Prostate gland (tissue), 2 donors: ENCODE data around the gene RPL35. TPM values are rescaled to one million over a fixed set of nuclear protein-coding genes. Genes with fewer than 3 reads are reported as not detected.
A peak's percentile ranks its signal among the peaks of the same experiment; 100 is the strongest.

Experiments
- DNase-seq: peaks from one replicate; pipeline ENCODE4 v3.0.0-alpha.2; 2019; ENCODE audit warnings: low spot score
- H3K27ac ChIP-seq, 2 donors: fragments of 200-600 bp; sonication (generic); 2 replicates each; pipeline ENCODE4 v1.5.1; 2017 to 2019
- H3K27me3 ChIP-seq: fragments of 200-600 bp; sonication (generic); replicated peaks from 2 replicates; pipeline ENCODE4 v1.5.1; 2019; ENCODE audit not compliant: insufficient read depth
- H3K36me3 ChIP-seq, 2 donors: fragments of 200-600 bp; sonication (generic); 1 replicate in 1 of 2; 2 replicates in 1 of 2; pipeline versions ENCODE4 v1.5.1 to v1.8.1; 2017 to 2019
- H3K4me1 ChIP-seq: fragments of 200-600 bp; sonication (generic); replicated peaks from 2 replicates; pipeline ENCODE4 v1.5.1; 2019
- H3K4me3 ChIP-seq, 2 donors: fragments of 200-600 bp; sonication (generic); 2 replicates each; pipeline ENCODE4 v1.5.1; 2017 to 2019
- H3K9me3 ChIP-seq: fragments of 200-600 bp; sonication (generic); 2 replicates; pipeline ENCODE4 v1.5.1; 2017
- POLR2A ChIP-seq: fragments of 450-650 bp; IDR thresholded peaks from one replicate; pipeline ENCODE4 v1.6.1; 2016; ENCODE audit warnings: antibody characterized with exemption, mild to moderate bottlenecking
- POLR2AphosphoS5 ChIP-seq: sonication (generic); formaldehyde crosslinking; IDR thresholded peaks from one replicate; pipeline ENCODE4 v1.6.1; 2017; ENCODE audit warnings: antibody characterized with exemption
- WGBS: methylation state at CpG from one replicate; pipeline ENCODE4 v1.1.5; 2018; 5-methylcytosine and 5-hydroxymethylcytosine counted together
- intact Hi-C: fragments of 100-400 bp; cut with DNase I; formaldehyde crosslinking; loops from one replicate; pipeline ENCODE4 v1.14.2; 2022
- total RNA-seq, 2 donors: library from RNA; depleted of rRNA; stranded (reverse); fragments of >200 nt; gene quantifications; one replicate each; pipeline ENCODE4 v1.1.0, GENCODE V29; 2016
- TF ChIP-seq, protein P1 (sequence below), 4 experiments: fragments of 200-600 bp in 2 of 4; fragments of 450-650 bp in 2 of 4; sonication (generic) in 2 of 4; IDR thresholded peaks; 1 replicate in 3 of 4; 2 replicates in 1 of 4; pipeline ENCODE4 v1.5.1; 2016 to 2019; ENCODE audit warnings: antibody characterized with exemption in 4 of 4, mild to moderate bottlenecking in 2 of 4, moderate library complexity in 2 of 4

RPL35 gene
- total RNA-seq, 2 donors from 2014 or later: 1,539 to 2,854 TPM

DNA sequence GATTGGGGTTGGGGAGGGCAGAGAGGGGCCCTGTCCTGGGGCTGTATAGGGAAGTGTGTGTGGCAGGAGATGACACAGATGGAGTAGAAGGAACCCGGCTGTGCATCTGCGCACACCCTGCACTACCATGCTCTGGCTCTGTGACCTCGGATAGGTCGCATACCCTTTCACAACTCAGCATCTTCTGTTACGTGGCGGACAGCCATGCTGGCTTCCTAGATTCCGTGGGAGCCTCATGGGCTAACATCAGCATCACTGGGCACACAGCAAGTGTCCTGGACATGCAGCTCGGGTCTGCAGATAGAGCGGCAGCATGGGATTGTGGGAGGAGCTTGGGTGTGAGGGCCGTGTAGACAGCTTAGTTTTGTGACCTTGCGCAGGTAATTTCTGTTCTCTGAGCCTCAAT, 9.4 kb upstream of the RPL35 start:
- Histone ChIP-seq H3K27ac (no peak overlapping the region), H3K4me3 (no peak overlapping the region), H3K36me3 (no peaks in the 10 kb centered on the region), H3K9me3 (no peaks in the 10 kb centered on the region), H3K27me3 (no peaks in the 10 kb centered on the region), H3K4me1 (peaks cover 11% of the 10 kb centered on the region)
- no peak for DNase-seq
- WGBS: 77% methylated on average over 11 of the region's 11 CpGs
- intact Hi-C loops: no loop called here
- TF ChIP-seq, protein P1, sequence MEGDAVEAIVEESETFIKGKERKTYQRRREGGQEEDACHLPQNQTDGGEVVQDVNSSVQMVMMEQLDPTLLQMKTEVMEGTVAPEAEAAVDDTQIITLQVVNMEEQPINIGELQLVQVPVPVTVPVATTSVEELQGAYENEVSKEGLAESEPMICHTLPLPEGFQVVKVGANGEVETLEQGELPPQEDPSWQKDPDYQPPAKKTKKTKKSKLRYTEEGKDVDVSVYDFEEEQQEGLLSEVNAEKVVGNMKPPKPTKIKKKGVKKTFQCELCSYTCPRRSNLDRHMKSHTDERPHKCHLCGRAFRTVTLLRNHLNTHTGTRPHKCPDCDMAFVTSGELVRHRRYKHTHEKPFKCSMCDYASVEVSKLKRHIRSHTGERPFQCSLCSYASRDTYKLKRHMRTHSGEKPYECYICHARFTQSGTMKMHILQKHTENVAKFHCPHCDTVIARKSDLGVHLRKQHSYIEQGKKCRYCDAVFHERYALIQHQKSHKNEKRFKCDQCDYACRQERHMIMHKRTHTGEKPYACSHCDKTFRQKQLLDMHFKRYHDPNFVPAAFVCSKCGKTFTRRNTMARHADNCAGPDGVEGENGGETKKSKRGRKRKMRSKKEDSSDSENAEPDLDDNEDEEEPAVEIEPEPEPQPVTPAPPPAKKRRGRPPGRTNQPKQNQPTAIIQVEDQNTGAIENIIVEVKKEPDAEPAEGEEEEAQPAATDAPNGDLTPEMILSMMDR (IDR thresholded peaks at IDR 0.05): no peak
- TF ChIP-seq POLR2A (no peak), POLR2AphosphoS5 (no peak)

DNA sequence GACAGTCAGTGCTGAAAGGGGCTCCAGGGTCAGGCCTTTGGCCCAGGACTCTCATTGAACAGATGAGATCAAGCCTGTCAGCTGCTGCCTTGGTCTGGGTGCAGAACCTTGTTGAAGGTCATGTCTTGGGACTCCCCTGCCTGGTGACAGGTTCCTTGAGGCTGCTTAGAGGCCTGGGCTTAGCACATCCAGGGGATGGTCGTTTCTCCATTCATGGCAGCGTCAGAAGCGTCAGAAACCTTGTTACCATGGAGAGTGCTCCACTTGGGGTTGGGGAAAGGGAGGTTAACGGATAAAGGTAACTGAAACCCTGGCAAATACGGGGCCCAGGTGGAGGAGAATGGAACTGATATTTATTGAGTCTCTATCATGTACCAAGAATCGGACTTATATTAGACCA, 9.0 kb upstream of the RPL35 start:
- peaks cover 11% of the 10 kb centered on the region for H3K4me1 ChIP-seq
- no peak overlapping the region for H3K27ac ChIP-seq

DNA sequence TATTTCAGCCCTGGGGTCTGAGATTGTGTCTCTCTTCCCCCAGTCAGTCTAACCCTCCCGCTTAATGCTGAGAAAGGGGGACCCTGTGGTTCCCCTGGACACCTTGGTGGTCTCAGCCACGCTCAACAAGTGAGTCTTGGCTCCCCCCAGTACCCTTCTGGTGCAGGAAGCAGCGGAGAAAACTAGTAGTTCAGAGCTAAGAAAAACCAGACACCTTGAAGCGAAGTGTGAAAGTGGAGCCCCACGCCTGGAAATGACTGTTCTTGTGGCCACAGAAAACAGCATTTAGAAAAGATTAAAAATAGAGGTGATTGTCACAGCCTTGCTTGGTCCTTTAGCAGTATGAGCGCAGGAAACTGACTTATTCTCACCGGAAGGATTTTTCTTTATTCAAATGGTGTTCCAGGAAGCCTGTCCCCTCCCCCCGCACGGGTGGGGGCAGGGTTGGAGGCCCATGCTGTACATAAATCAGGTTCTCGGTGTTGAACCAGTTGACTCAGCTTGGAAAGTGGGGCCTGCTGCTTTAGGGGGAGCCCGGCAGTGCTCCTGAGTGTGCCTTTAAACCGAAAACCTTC, 8.3 kb upstream of the RPL35 start:
- no peak for DNase-seq
- intact Hi-C loops: loop anchor here (10.0 kb wide), 1 partner anchor 75 kb away; the partner anchor contains the start of gene GOLGA1
- Histone ChIP-seq H3K9me3 (no peaks in the 10 kb centered on the region), H3K27ac (peak overlapping the region; percentile 87), H3K4me3 (peak overlapping the region; percentile 96 to 98), H3K4me1 (peaks cover 11% of the 10 kb centered on the region), H3K36me3 (no peaks in the 10 kb centered on the region), H3K27me3 (no peaks in the 10 kb centered on the region)
- WGBS: 8% methylated on average over 12 of the region's 12 CpGs
- TF ChIP-seq POLR2A (peak; percentile 13), POLR2AphosphoS5 (peak; percentile 49)
- TF ChIP-seq, protein P1 (IDR thresholded peaks at IDR 0.05): no peak

More for the DNA sequence above, 9.0 kb upstream of the RPL35 start:
- TF ChIP-seq POLR2A (no peak), POLR2AphosphoS5 (no peak)
- TF ChIP-seq, protein P1 (IDR thresholded peaks at IDR 0.05): no peak
- WGBS: 55% methylated on average over 6 of the region's 6 CpGs
- intact Hi-C loops: no loop called here
- Histone ChIP-seq H3K36me3 (no peaks in the 10 kb centered on the region), H3K4me3 (peak overlapping the region in 1 of 2 donors; percentile 96), H3K9me3 (no peaks in the 10 kb centered on the region), H3K27me3 (no peaks in the 10 kb centered on the region)
- no peak for DNase-seq

DNA sequence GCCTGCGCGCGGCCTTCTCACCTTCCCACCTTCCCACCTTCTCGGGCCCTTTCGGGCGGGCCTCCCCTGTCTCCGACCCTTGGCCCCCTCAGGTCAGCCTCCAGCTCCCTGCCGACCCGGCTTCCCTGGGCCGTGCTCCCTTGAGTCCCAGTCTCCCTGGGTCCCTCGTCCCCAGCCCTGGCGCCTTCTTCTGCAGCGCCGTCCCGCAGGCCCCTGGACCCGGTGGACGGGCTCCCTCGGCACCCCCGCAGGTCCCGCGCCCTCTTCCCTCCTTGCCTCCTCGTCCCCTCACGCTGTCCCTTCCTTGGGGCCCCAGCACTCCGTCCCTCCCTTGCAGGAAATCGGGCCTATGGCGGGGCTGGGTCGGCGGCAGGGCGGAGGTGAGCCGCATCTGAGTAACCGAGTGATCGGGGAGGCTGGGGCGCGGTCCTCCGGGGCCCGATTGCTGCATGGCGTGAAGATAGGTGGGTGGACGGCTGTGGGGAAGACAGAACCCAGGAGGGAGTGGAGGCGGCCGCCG, 7.8 kb upstream of the RPL35 start:
- DNase-seq: no peak
- 1% methylated on average over 37 of the region's 41 CpGs for WGBS
- TF ChIP-seq POLR2A: no peak
- TF ChIP-seq, protein P1 (IDR thresholded peaks at IDR 0.05): no peak
- TF ChIP-seq POLR2AphosphoS5: no peak
- Histone ChIP-seq H3K9me3 (no peaks in the 10 kb centered on the region), H3K4me3 (peak overlapping the region; percentile 96 to 98), H3K27me3 (no peaks in the 10 kb centered on the region), H3K4me1 (peaks cover 11% of the 10 kb centered on the region), H3K36me3 (no peaks in the 10 kb centered on the region), H3K27ac (peak overlapping the region; percentile 87)
- intact Hi-C loops: loop anchor here (10.0 kb wide), 1 partner anchor 75 kb away; the partner anchor contains the start of gene GOLGA1
